ENCODE measurements around the gene MAP4K4.

Gene MAP4K4

GRCh38 chr2:101812226-101812625 lies 114.7 kb downstream of the MAP4K4 start:
- DNase-seq (ENCODE audit: low read depth, low spot score) = no peak

GRCh38 chr2:101814752-101815151 lies 117.2 kb downstream of the MAP4K4 start:
- no peak for DNase-seq (ENCODE audit: low read depth, low spot score)

- no peak for DNase-seq (ENCODE audit: low read depth, low spot score)
Observed at GRCh38 chr2:101815154-101815553, 117.6 kb downstream of the MAP4K4 start.

GRCh38 chr2:101815739-101816391 lies 118.4 kb downstream of the MAP4K4 start:
- DNase-seq (ENCODE audit: low read depth, low spot score) = no peak

- DNase-seq (ENCODE audit: low read depth, low spot score) = no peak
Observed at GRCh38 chr2:101816598-101816997, 119.1 kb downstream of the MAP4K4 start.

- DNase-seq (ENCODE audit: low read depth, low spot score) = no peak
Observed at GRCh38 chr2:101817481-101817880, 120.0 kb downstream of the MAP4K4 start.

DNA sequence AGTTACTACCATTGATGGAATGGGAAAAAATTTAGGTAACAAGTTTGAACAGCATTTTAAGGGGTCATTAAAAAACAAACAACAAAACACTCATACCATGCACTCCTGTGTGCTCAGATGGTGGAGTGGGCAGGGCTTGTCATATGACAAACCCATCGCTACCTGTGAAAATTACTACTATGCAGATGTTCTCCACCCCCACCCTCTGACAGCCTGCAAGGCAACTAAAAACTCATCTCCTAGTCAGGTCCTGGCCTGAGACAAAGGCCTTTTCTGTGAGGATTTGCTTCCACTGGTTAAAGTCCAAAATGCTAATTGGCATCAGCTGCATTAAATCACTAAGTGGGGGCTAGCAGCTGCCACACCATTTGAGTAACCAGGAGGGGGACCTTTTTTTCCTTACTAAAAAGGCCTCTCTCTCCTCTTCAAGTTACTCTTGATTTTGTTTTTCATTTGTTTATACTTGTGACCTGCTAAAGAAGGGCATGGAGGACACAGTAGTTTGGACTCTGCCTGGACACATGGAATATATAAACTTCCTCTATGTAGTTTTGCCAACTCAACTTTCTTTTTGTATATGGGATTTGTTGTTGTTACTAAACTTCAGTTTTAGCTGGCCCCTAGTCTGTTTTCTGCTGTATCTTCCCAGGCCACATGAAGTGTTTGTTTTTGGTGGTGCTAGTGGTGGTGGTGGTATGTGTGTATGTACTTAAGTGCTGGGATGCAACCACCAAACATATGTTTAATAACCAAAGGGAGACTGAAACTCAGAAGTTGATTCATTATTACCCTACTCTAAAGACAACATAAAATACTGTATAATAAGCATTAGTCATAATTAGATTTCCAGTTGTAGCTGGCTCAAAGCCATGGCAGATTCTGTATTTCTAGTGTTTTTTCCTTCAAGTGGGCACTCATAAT lies 121.3 kb downstream of the MAP4K4 start:
- no peak for DNase-seq (ENCODE audit: low read depth, low spot score)

DNA sequence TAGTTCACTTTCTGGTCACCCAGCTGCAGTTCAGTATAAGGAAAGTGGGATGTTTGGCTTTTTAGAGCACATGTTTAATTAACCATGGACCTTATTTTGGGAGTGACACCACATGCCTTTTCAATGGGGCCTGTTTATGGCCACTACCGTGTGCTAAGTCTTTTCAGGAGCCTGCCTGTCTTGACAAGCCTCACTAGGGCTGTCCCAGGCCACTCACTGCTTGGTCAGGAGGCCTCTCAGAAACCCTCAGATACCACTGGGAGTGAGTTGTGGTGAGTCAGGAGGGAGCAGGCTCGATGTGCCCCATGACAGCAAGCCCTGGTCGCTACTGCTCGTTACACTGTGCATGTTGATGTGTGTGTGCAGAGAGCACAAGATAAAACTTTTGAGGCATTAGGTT lies 123.0 kb downstream of the MAP4K4 start:
- DNase-seq (ENCODE audit: low read depth, low spot score) = no peak

GRCh38 chr2:101821059-101821805 lies 123.7 kb downstream of the MAP4K4 start:
- DNase-seq (ENCODE audit: low read depth, low spot score) = no peak

GRCh38 chr2:101821828-101822458 lies 124.4 kb downstream of the MAP4K4 start:
- DNase-seq (ENCODE audit: low read depth, low spot score) = no peak

DNA sequence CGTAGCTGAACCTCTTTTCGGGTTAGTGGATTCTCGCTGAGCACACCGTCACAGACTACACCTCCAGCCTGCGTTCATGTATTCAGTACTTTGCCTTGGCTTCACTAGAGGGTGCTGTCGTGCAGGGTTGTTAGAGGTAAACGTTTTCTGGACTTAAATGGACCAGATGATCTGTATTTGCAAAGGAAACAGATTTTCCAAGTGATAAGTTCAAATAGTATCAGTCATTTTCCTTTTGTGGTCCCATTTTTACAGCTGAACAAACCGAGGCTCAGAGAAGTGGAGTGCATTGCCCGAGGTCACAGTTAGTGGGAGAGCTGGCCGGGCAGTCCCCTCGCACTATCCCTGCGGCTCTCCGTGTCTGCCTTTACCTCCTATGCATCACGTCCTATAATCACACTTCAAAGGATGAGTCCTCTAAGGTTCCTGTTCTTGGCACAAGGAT lies 125.9 kb downstream of the MAP4K4 start:
- no peak for DNase-seq (ENCODE audit: low read depth, low spot score)

DNA sequence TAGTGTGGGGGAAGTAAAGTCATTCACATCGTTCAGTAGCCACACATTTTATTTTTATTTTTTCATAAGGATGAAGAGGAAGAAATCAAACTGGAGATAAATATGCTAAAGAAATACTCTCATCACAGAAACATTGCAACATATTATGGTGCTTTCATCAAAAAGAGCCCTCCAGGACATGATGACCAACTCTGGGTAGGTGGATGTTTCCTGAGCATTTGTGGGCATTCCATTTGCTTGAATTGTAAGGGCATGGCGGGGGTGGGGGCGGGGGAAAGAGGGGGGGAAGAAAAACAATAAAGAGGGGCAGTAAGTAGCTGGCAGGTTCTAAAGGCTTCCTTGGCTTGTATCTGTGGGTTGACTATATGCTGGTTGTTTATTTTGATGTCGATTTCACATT lies 126.4 kb downstream of the MAP4K4 start:
- DNase-seq (ENCODE audit: low read depth, low spot score) = no peak

GRCh38 chr2:101826716-101827115 lies 129.2 kb downstream of the MAP4K4 start:
- DNase-seq (ENCODE audit: low read depth, low spot score) = no peak

DNA sequence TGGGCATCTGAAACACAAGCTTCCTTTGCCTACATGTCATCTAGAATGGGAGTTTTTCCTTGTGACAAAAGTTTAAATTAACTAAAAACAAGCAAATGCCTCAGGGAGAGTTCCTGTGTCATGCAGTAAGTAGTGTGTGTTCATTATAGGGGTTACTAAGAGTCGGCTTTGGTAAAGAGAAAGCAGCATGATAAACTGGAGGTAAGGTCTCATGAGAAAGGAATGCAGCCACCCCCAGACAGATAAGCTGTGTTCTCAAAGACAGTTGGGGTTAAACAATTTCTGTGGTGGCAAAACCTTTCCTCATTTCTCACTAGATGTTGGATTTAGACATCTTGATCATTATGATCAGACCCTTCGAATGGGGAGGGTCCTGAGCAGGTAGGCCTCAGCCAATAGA lies 129.7 kb downstream of the MAP4K4 start:
- DNase-seq (ENCODE audit: low read depth, low spot score) = no peak

GRCh38 chr2:101828257-101828656 lies 130.8 kb downstream of the MAP4K4 start:
- no peak for DNase-seq (ENCODE audit: low read depth, low spot score)

DNA sequence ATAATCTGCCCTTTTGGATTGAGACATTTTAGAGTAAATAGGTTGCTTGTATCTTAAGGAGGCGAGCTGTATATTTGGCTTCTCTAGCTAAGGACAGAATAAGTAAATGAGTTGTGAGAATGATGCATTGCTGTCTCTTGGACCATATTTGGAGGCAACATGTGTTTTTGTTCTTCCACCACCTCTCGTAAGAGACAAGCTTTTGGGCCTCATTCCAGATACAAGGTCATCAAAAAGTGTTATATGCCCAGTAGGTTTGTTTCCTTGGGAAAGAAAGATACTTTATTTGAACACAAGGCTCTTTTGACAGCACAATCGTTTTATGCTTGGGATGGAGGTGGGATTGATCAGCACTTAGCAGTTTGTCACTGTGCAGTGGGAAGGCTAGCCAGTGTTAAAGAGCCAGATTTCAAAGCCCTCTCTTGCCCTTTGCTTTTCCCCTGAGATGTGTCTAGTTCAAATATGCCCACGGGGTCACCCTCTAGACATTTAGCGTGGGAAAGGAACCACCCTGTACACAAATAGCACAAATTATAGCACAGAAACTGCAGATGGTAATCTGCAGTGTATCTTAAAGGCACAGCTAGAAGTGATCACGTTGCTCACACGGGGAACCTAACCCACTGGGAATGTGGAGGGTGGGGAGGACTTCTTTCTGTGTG lies 131.3 kb downstream of the MAP4K4 start:
- DNase-seq (ENCODE audit: low read depth, low spot score) = no peak

DNA sequence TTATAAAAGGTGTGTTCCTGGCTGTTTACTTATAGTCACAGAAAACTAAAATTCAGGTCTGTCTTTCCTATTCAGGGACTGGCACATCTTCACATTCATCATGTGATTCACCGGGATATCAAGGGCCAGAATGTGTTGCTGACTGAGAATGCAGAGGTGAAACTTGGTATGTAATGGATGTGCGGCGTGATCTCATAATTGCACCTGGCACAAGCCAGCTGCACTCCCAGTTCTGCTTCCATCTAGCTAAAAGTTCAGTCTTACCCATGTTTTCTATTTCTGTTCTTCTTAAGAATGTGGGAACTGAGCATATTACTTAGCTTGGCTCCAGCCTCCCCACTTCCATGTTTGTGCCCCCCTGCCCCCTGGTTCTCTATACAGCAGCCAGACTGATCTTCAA lies 131.9 kb downstream of the MAP4K4 start:
- DNase-seq (ENCODE audit: low read depth, low spot score) = no peak

GRCh38 chr2:101830146-101830545 lies 132.6 kb downstream of the MAP4K4 start:
- DNase-seq (ENCODE audit: low read depth, low spot score) = no peak

DNA sequence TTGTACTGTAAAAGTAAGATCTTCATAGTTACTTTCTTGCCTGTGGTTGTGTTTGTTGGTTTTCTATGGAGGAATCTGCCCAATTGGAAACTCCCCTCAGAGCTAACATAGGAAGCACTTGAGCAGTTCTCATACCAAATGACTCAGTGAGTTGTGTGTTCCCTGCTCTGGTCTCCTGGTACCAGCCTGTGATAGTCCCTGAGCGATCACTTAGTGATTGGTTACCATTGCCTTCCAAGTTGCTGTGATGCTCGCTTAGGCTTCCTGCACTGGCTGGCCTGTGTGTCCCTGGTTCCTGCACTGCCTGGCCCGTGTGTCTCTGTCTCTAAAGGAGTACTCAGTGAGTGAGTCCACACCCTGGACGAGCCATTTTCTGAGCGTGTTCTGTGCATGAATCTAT lies 133.0 kb downstream of the MAP4K4 start:
- DNase-seq (ENCODE audit: low read depth, low spot score) = no peak

GRCh38 chr2:101831351-101831865 lies 133.9 kb downstream of the MAP4K4 start:
- no peak for DNase-seq (ENCODE audit: low read depth, low spot score)

- DNase-seq (ENCODE audit: low read depth, low spot score) = no peak
Observed at GRCh38 chr2:101832114-101832513, 134.6 kb downstream of the MAP4K4 start.
